ENCODE measurements around the gene NCS1. TPM values are rescaled to one million over a fixed set of nuclear protein-coding genes. Genes with fewer than 3 reads are reported as not detected.

Gene NCS1
- total and polyA plus RNA-seq, 2 of the 8 experiments (the other 6 are each of a cell fraction or from before 2014, with no cell fraction given), result 34.7 to 47.6 TPM

DNA sequence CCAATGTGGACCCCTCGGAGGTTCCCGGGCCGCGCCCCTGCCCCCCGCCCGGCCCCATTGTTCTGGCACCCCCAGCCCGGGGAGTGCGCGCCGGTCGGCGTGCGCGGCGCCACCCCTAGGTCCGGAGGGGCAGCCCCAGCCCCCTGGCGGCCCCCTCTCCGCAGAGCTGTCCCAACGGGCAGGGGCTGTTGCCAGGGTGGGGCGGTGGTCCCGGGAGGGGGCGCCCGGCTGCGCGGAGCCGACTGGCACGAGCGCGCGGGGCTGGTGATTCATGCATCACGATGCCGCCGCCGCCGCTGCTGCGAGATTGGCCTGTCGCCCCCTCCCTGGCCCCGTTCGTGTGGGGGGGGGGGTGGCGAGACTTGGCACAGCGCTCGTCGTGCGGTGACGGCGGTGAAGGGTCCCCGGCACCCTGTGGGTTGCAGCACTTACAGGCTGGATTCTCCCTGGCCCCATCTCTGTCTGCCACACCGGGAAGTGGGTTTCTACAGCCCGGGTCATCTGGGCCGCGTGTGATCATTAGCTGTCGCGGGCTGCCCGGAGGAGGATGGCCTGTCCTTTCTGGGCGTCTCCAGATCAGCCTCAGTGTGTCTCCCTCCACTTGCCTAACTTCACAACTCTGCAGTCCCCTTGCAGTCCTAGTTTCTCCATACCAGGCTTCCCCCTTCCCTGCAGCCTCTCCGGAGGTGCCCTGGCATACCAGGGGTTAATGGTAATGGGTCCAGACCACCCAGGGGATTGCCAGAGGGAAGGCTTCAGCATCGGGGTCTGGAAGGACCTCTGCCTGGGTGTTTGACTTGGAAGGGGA, 858 bp downstream of the NCS1 start:
- Histone ChIP-seq H3K9ac (replicated peaks in 1 of 4; ENCODE audit: extremely low read depth in 1 of 4, low read depth in 3 of 4, low read length in 3 of 4) (peak overlapping the region in 1 of 4 experiments; percentile 42; a peak in 4 of 7 replicates), H4K91ac (replicated peaks; ENCODE audit: insufficient read length, low read length) (peak overlapping the region; percentile 72), H2BK120ac (replicated peaks; ENCODE audit: low read depth, low read length) (no peak overlapping the region), H3K4me1 (replicated peaks in 1 of 4; ENCODE audit: control insufficient read depth in 3 of 4, insufficient read depth in 4 of 4, low read length in 3 of 4) (peaks cover 4 to 14% (median 10%) of the 10 kb centered on the region in 4 experiments), H2BK20ac (ENCODE audit: low read length) (no peak overlapping the region), H3K27me3 (replicated peaks in 1 of 4; ENCODE audit: control insufficient read depth in 3 of 4, extremely low read depth in 1 of 4, insufficient read depth in 3 of 4, low read length in 3 of 4) (peaks cover 0 to 13% (median 5%) of the 10 kb centered on the region in 4 experiments; a peak in 3 of 7 replicates), H3K23me2 (ENCODE audit: low read depth, low read length) (peaks cover 11% of the 10 kb centered on the region), H3K23ac (ENCODE audit: insufficient read length) (no peak overlapping the region), H3K14ac (ENCODE audit: insufficient read length) (no peak overlapping the region), H2AFZ (ENCODE audit: low read length) (no peak overlapping the region), H4K20me1 (replicated peaks in 1 of 2; ENCODE audit: control insufficient read depth in 1 of 2, insufficient read depth in 2 of 2, low read length in 2 of 2) (peaks cover 3 to 12% of the 10 kb centered on the region in 2 experiments), H3K4ac (replicated peaks; ENCODE audit: insufficient read length, low read depth, low read length) (no peak overlapping the region), H2BK12ac (ENCODE audit: low read depth, low read length) (peak overlapping the region; percentile 94; the same call in 1 of the 2 replicates), H3K56ac (replicated peaks; ENCODE audit: insufficient read length, low read depth, low read length) (no peak overlapping the region), H3K79me2 (ENCODE audit: control insufficient read depth in 1 of 2, insufficient read depth in 2 of 2, low read length in 2 of 2) (peaks cover 0 to 22% of the 10 kb centered on the region in 2 experiments; a peak in 2 of 4 replicates), H3K4me2 (ENCODE audit: insufficient read depth in 1 of 2, low read depth in 2 of 2, low read length in 2 of 2) (peak overlapping the region; percentile 85 to 95), H2BK5ac (ENCODE audit: low read depth, low read length) (0 out of 2 replicates have a peak overlapping the region, but pooled peaks have one; percentile 52), H3K36me3 (ENCODE audit: control insufficient read depth in 2 of 4, insufficient read depth in 4 of 4, low read length in 3 of 4) (no peaks in the 10 kb centered on the region), H4K8ac (ENCODE audit: extremely low read depth, insufficient read depth, low read length) (peak overlapping the region; percentile 82), H2AK5ac (ENCODE audit: low read depth, low read length) (no peak overlapping the region), H3K18ac (ENCODE audit: extremely low read depth, low read length) (peak overlapping the region; percentile 73; the same call in 1 of the 2 replicates), H3K9me3 (ENCODE audit: insufficient read depth in 2 of 2, low read depth in 1 of 2, low read length in 1 of 2) (no peaks in the 10 kb centered on the region), H3K27ac (ENCODE audit: low read depth, low read length) (no peak overlapping the region), H3K79me1 (ENCODE audit: low read depth, low read length) (peaks cover 13% of the 10 kb centered on the region), H3K4me3 (ENCODE audit: extremely low read depth in 1 of 4, insufficient read depth in 2 of 4, low read depth in 3 of 4, low read length in 4 of 4) (peak overlapping the region; percentile 44 to 80 (median 54)), H4K5ac (ENCODE audit: insufficient read length, low read depth, low read length) (no peak overlapping the region), H2BK15ac (ENCODE audit: low read length) (no peak overlapping the region)
- no peak for FAIRE-seq
- peak in 1 of 2 experiments; percentile 64 for DNase-seq (ENCODE audit: low read depth in 1 of 2, low spot score in 2 of 2)
- WGBS, 2 experiments (ENCODE audit: extremely low coverage in 1 of 2, insufficient coverage in 1 of 2, insufficient read length in 1 of 2, insufficient replicate concordance in 2 of 2, low coverage in 1 of 2, low lambda C conversion rate in 2 of 2, missing lambda C conversion rate in 1 of 2), result 9% methylated on average over 9 of the region's 57 CpGs; no CpG with 5 or more reads in 1 of the 2 experiments
- ChIA-PET POLR2A (ENCODE audit: partially characterized antibody) (interaction anchor here (1.0 to 1.8 kb wide), 3 partner anchors 21 to 36 kb away, joined by 3 to 5 read pairs (median 4); no protein-coding TSS in a partner anchor), CTCF (ENCODE audit: partially characterized antibody) (interaction anchor here (0.7 to 2.8 kb wide), 12 partner anchors 8 to 155 kb away, joined by 3 to 20 read pairs (median 4); no protein-coding TSS in a partner anchor)
- TF ChIP-seq RNF2 (IDR thresholded peaks at IDR 0.05; ENCODE audit: borderline replicate concordance, low read depth, low read length, missing control alignments, poor library complexity, severe bottlenecking) (no peak), TAF7 (optimal IDR thresholded peaks at IDR 0.05; ENCODE audit: borderline replicate concordance, low read depth, low read length) (no peak), KDM4A (IDR thresholded peaks at IDR 0.05; ENCODE audit: low read depth, low read length, severe bottlenecking) (peak; percentile 67), JUN (IDR thresholded peaks at IDR 0.05; ENCODE audit: low read depth, low read length) (no peak)
- TF ChIP-seq, protein P1, sequence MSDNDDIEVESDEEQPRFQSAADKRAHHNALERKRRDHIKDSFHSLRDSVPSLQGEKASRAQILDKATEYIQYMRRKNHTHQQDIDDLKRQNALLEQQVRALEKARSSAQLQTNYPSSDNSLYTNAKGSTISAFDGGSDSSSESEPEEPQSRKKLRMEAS (IDR thresholded peaks at IDR 0.05), result peak; percentile 21; the same call in 1 of the 2 replicates
- TF ChIP-seq, protein P2, sequence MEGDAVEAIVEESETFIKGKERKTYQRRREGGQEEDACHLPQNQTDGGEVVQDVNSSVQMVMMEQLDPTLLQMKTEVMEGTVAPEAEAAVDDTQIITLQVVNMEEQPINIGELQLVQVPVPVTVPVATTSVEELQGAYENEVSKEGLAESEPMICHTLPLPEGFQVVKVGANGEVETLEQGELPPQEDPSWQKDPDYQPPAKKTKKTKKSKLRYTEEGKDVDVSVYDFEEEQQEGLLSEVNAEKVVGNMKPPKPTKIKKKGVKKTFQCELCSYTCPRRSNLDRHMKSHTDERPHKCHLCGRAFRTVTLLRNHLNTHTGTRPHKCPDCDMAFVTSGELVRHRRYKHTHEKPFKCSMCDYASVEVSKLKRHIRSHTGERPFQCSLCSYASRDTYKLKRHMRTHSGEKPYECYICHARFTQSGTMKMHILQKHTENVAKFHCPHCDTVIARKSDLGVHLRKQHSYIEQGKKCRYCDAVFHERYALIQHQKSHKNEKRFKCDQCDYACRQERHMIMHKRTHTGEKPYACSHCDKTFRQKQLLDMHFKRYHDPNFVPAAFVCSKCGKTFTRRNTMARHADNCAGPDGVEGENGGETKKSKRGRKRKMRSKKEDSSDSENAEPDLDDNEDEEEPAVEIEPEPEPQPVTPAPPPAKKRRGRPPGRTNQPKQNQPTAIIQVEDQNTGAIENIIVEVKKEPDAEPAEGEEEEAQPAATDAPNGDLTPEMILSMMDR (IDR thresholded peaks at IDR 0.05; ENCODE audit: control extremely low read depth in 1 of 3, insufficient read depth in 1 of 3, low read depth in 1 of 3, low read length in 3 of 3), result peak in 1 of 3 experiments; percentile 18; a peak in 1 of 4 replicates

Measured in H1 (cell line).